HG03095 (cell line): ENCODE results near the gene ERFE.

Source experiments
- ATAC-seq: cut with Tn5 transposase; IDR thresholded peaks from one replicate; pipeline ENCODE4 v1.9.1; 2021; ENCODE audit warnings: moderate library complexity; ENCODE audit not compliant: unreplicated experiment

The ERFE gene

GRCh38 chr2:238139196-238140039 is 19.4 kb upstream of the ERFE start:
- no peak for ATAC-seq

- ATAC-seq = no peak
Measured at GRCh38 chr2:238140040-238140439, 18.7 kb upstream of the ERFE start.

GRCh38 chr2:238140721-238141540 is 17.8 kb upstream of the ERFE start:
- ATAC-seq = no peak

GRCh38 chr2:238141541-238142318 is 17.0 kb upstream of the ERFE start:
- no peak for ATAC-seq

GRCh38 chr2:238142382-238143205 is 16.2 kb upstream of the ERFE start:
- ATAC-seq = no peak

GRCh38 chr2:238143239-238143951 is 15.4 kb upstream of the ERFE start:
- ATAC-seq = no peak

GRCh38 chr2:238144262-238144661 is 14.5 kb upstream of the ERFE start:
- ATAC-seq = no peak

- no peak for ATAC-seq
Measured at GRCh38 chr2:238145046-238145445, 13.7 kb upstream of the ERFE start.

- ATAC-seq = no peak
Measured at GRCh38 chr2:238145851-238146250, 12.9 kb upstream of the ERFE start.

- no peak for ATAC-seq
Measured at GRCh38 chr2:238146884-238147544, 11.8 kb upstream of the ERFE start.

- ATAC-seq = no peak
Measured at GRCh38 chr2:238148981-238149380, 9.8 kb upstream of the ERFE start.

- ATAC-seq = no peak
Measured at GRCh38 chr2:238149841-238150572, 8.8 kb upstream of the ERFE start.

GRCh38 chr2:238150686-238151085 is 8.1 kb upstream of the ERFE start:
- ATAC-seq = no peak

GRCh38 chr2:238151205-238151604 is 7.6 kb upstream of the ERFE start:
- ATAC-seq = no peak

- no peak for ATAC-seq
Measured at GRCh38 chr2:238151628-238152235, 7.0 kb upstream of the ERFE start.

- no peak for ATAC-seq
Measured at GRCh38 chr2:238152771-238153688, 5.7 kb upstream of the ERFE start.

- ATAC-seq = no peak
Measured at GRCh38 chr2:238154570-238154969, 4.2 kb upstream of the ERFE start.
